Mesodermal cell (in vitro differentiated cells): ENCODE data around the gene CHAF1B.

Source experiments
- H3K27ac ChIP-seq: 2 replicates; pipeline ENCODE4 v1.7.0; 2013; ENCODE audit warnings: mild to moderate bottlenecking, low read depth, low read length, moderate library complexity; ENCODE audit not compliant: severe bottlenecking
- H3K36me3 ChIP-seq: 2 replicates; pipeline ENCODE4 v1.7.1; 2013; ENCODE audit warnings: mild to moderate bottlenecking, low read length, moderate library complexity; ENCODE audit not compliant: control insufficient read depth, insufficient read depth
- H3K4me1 ChIP-seq: one replicate; pipeline ENCODE4 v1.7.1; 2013; ENCODE audit warnings: mild to moderate bottlenecking, low read length; ENCODE audit not compliant: insufficient read depth, control insufficient read depth, poor library complexity, severe bottlenecking
- H3K4me3 ChIP-seq: 2 replicates; pipeline ENCODE4 v1.7.0; 2013; ENCODE audit warnings: low read length, control low read depth, mild to moderate bottlenecking; ENCODE audit not compliant: insufficient read depth, poor library complexity, severe bottlenecking; ENCODE audit errors: extremely low read depth
- H3K9me3 ChIP-seq: 2 replicates; pipeline ENCODE4 v1.7.1; 2013; ENCODE audit warnings: mild to moderate bottlenecking, low read length, moderate library complexity; ENCODE audit not compliant: control insufficient read depth
- WGBS, 2 experiments: methylation state at CpG; one replicate each; pipeline ENCODE4 v1.1.5; 2013; ENCODE audit warnings: missing lambda C conversion rate in 2 of 2; ENCODE audit not compliant: insufficient coverage in 2 of 2; 5-methylcytosine and 5-hydroxymethylcytosine counted together

CHAF1B gene

GRCh38 chr21:36461918-36462486 lies 76.8 kb downstream of the CHAF1B start:
- H3K4me3 ChIP-seq = no peak overlapping the region
- no peaks in the 10 kb centered on the region for H3K9me3 ChIP-seq
- H3K27ac ChIP-seq = no peak overlapping the region
- H3K36me3 ChIP-seq = no peaks in the 10 kb centered on the region
- WGBS, 2 experiments = 75 to 80% methylated on average over 9 to 10 of the region's 14 CpGs
- H3K4me1 ChIP-seq = peaks cover 4% of the 10 kb centered on the region

DNA sequence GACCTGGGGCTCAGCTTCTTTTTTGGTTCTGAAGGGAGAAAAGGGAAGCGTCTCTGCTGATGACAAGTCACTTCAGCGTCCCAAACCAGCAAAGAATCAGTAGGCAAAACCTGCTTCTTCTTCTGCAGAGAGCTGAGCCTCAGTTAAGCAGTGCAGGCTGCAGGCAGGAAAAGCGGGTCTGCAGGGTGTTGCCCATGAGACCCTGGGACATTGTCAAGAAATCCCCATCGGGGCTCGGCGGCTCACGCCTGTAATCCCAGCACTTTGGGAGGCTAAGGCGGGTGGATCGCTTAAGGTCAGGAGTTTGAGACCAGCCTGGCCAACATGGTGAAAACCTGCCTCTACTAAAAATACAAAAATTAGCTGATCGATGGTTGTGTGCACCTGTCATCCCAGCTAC lies 78.0 kb downstream of the CHAF1B start:
- H3K4me3 ChIP-seq = no peak overlapping the region
- no peak overlapping the region for H3K27ac ChIP-seq
- no peaks in the 10 kb centered on the region for H3K36me3 ChIP-seq
- WGBS, 2 experiments = 87 to 91% methylated on average over 7 to 9 of the region's 10 CpGs
- peaks cover 4% of the 10 kb centered on the region for H3K4me1 ChIP-seq
- H3K9me3 ChIP-seq = no peaks in the 10 kb centered on the region

- Histone ChIP-seq H3K4me3 (no peak overlapping the region), H3K4me1 (peaks cover 4% of the 10 kb centered on the region), H3K9me3 (no peaks in the 10 kb centered on the region), H3K27ac (no peak overlapping the region), H3K36me3 (no peaks in the 10 kb centered on the region)
- WGBS, 2 experiments = 89 to 99% methylated on average over 7 to 10 of the region's 10 CpGs
Observed at GRCh38 chr21:36463991-36464390, 78.8 kb downstream of the CHAF1B start.

GRCh38 chr21:36464590-36464989 lies 79.4 kb downstream of the CHAF1B start:
- Histone ChIP-seq H3K9me3 (no peaks in the 10 kb centered on the region), H3K36me3 (no peaks in the 10 kb centered on the region), H3K4me3 (no peak overlapping the region), H3K27ac (no peak overlapping the region), H3K4me1 (peaks cover 4% of the 10 kb centered on the region)
- WGBS, 2 experiments = 85 to 87% methylated on average over 2 to 3 of the region's 3 CpGs

DNA sequence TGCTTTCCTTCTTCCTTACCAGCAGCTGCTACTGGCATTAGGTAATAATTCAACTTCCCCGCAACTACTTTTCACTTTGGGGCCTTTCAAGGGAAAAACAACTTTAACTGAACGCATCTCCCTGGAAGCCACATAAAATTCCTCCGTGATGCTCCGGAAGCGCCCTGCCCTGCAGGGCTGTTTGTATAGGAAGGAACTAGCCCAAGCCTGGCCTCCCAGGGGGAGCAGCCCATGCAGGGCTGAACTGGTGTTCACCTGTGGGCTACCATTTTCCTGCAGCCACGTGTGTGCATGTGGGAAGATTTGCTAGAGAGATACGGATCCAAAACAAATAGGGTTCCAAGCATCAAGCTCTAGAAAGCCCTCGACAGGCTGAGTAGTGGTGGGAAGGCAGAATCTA lies 80.3 kb downstream of the CHAF1B start:
- Histone ChIP-seq H3K9me3 (no peaks in the 10 kb centered on the region), H3K36me3 (no peaks in the 10 kb centered on the region), H3K4me1 (no peaks in the 10 kb centered on the region), H3K4me3 (no peak overlapping the region), H3K27ac (no peak overlapping the region)
- 80 to 90% methylated on average over 8 of the region's 8 CpGs for WGBS, 2 experiments

- Histone ChIP-seq H3K27ac (no peak overlapping the region), H3K36me3 (no peaks in the 10 kb centered on the region), H3K4me1 (no peaks in the 10 kb centered on the region), H3K4me3 (no peak overlapping the region), H3K9me3 (no peaks in the 10 kb centered on the region)
- 88 to 98% methylated on average over 4 to 5 of the region's 8 CpGs for WGBS, 2 experiments
Observed at GRCh38 chr21:36466061-36466511, 80.9 kb downstream of the CHAF1B start.
